WTC11 (cell line): Measurements from ENCODE around the gene OVOL1.

Experiments
- ATF1 ChIP-seq: sonication (generic); formaldehyde crosslinking; IDR thresholded peaks from 2 replicates; pipeline ENCODE4 v1.8.1; 2023; ENCODE audit warnings: mild to moderate bottlenecking, moderate library complexity, missing genetic modification reagents
- CREM ChIP-seq: sonication (generic); formaldehyde crosslinking; IDR thresholded peaks from 2 replicates; pipeline ENCODE4 v1.8.1; 2022; ENCODE audit warnings: mild to moderate bottlenecking, missing genetic modification reagents, moderate library complexity
- NR3C1 ChIP-seq: sonication (generic); formaldehyde crosslinking; conservative IDR thresholded peaks from 2 replicates; pipeline ENCODE4 v1.8.1; 2023; ENCODE audit warnings: low read depth, mild to moderate bottlenecking, missing genetic modification reagents
- SMAD4 ChIP-seq: sonication (generic); formaldehyde crosslinking; IDR thresholded peaks from 2 replicates; pipeline ENCODE4 v1.8.0; 2022; ENCODE audit warnings: mild to moderate bottlenecking, missing genetic modification reagents
- TCF7 ChIP-seq: sonication (generic); formaldehyde crosslinking; IDR thresholded peaks from 2 replicates; pipeline ENCODE4 v1.8.0; 2022; ENCODE audit warnings: mild to moderate bottlenecking, low read depth, missing genetic modification reagents, moderate library complexity
- ZNF121 ChIP-seq: sonication (generic); formaldehyde crosslinking; IDR thresholded peaks from 2 replicates; pipeline ENCODE4 v1.8.0; 2023; ENCODE audit warnings: missing genetic modification reagents
- ZNF138 ChIP-seq: sonication (generic); formaldehyde crosslinking; conservative IDR thresholded peaks from 2 replicates; pipeline ENCODE4 v1.8.1; 2022; ENCODE audit warnings: mild to moderate bottlenecking, moderate library complexity, missing genetic modification reagents
- TF ChIP-seq, protein P1 (sequence below): sonication (generic); formaldehyde crosslinking; IDR thresholded peaks from 2 replicates; pipeline ENCODE4 v1.8.0; 2022; ENCODE audit warnings: mild to moderate bottlenecking, missing genetic modification reagents
- TF ChIP-seq, protein P2 (sequence below): fragments of 200-600 bp; IDR thresholded peaks from 2 replicates; pipeline ENCODE4 v1.8.0; 2022; ENCODE audit warnings: antibody characterized with exemption
- TF ChIP-seq, protein P3 (sequence below): sonication (generic); formaldehyde crosslinking; IDR thresholded peaks from 2 replicates; pipeline ENCODE4 v1.8.1; 2022; ENCODE audit warnings: mild to moderate bottlenecking, missing genetic modification reagents, moderate library complexity, borderline replicate concordance
- TF ChIP-seq, protein P4 (sequence below): sonication (generic); formaldehyde crosslinking; IDR thresholded peaks from 2 replicates; pipeline ENCODE4 v1.8.1; 2023; ENCODE audit warnings: mild to moderate bottlenecking, missing genetic modification reagents, moderate library complexity
- TF ChIP-seq, protein P5 (sequence below): sonication (generic); formaldehyde crosslinking; conservative IDR thresholded peaks from 2 replicates; pipeline ENCODE4 v1.8.1; 2022; ENCODE audit warnings: mild to moderate bottlenecking, missing genetic modification reagents
- TF ChIP-seq, protein P6 (sequence below): sonication (generic); formaldehyde crosslinking; IDR thresholded peaks from 2 replicates; pipeline ENCODE4 v1.8.0; 2023; ENCODE audit warnings: missing genetic modification reagents, mild to moderate bottlenecking, borderline replicate concordance

DNA sequence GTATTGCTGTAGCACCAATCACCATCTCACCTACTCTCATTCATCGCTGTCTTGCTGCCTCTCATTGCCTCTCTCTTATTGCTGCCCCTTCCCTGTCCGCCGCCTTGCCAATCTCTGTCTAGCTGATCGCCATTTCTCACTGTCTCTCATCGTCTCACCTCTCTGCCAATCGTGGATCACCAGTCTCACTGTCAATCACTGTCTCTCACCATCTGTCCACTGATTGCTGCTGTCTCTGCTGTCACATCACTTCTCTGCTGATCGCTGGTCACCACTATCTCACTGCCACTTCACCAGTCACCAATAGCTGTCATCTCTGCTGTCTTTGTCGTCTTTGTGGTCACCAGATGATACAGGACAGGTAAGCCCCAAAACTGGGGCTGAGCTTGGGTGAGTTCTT, 45.7 kb upstream of the OVOL1 start:
- TF ChIP-seq CREM (CRISPR knock-in tag) (no peak), TCF7 (no peak), NR3C1 (CRISPR knock-in tag) (no peak), ZNF138 (no peak), ATF1 (CRISPR knock-in tag) (no peak), SMAD4 (CRISPR knock-in tag) (no peak), ZNF121 (no peak)
- TF ChIP-seq, protein P1, sequence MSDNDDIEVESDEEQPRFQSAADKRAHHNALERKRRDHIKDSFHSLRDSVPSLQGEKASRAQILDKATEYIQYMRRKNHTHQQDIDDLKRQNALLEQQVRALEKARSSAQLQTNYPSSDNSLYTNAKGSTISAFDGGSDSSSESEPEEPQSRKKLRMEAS: no peak
- TF ChIP-seq, protein P2, sequence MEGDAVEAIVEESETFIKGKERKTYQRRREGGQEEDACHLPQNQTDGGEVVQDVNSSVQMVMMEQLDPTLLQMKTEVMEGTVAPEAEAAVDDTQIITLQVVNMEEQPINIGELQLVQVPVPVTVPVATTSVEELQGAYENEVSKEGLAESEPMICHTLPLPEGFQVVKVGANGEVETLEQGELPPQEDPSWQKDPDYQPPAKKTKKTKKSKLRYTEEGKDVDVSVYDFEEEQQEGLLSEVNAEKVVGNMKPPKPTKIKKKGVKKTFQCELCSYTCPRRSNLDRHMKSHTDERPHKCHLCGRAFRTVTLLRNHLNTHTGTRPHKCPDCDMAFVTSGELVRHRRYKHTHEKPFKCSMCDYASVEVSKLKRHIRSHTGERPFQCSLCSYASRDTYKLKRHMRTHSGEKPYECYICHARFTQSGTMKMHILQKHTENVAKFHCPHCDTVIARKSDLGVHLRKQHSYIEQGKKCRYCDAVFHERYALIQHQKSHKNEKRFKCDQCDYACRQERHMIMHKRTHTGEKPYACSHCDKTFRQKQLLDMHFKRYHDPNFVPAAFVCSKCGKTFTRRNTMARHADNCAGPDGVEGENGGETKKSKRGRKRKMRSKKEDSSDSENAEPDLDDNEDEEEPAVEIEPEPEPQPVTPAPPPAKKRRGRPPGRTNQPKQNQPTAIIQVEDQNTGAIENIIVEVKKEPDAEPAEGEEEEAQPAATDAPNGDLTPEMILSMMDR: no peak
- TF ChIP-seq, protein P3, sequence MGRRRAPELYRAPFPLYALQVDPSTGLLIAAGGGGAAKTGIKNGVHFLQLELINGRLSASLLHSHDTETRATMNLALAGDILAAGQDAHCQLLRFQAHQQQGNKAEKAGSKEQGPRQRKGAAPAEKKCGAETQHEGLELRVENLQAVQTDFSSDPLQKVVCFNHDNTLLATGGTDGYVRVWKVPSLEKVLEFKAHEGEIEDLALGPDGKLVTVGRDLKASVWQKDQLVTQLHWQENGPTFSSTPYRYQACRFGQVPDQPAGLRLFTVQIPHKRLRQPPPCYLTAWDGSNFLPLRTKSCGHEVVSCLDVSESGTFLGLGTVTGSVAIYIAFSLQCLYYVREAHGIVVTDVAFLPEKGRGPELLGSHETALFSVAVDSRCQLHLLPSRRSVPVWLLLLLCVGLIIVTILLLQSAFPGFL: no peak
- TF ChIP-seq, protein P4, sequence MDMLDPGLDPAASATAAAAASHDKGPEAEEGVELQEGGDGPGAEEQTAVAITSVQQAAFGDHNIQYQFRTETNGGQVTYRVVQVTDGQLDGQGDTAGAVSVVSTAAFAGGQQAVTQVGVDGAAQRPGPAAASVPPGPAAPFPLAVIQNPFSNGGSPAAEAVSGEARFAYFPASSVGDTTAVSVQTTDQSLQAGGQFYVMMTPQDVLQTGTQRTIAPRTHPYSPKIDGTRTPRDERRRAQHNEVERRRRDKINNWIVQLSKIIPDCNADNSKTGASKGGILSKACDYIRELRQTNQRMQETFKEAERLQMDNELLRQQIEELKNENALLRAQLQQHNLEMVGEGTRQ (CRISPR knock-in tag): no peak
- TF ChIP-seq, protein P5, sequence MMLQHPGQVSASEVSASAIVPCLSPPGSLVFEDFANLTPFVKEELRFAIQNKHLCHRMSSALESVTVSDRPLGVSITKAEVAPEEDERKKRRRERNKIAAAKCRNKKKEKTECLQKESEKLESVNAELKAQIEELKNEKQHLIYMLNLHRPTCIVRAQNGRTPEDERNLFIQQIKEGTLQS (CRISPR knock-in tag): no peak
- TF ChIP-seq, protein P6, sequence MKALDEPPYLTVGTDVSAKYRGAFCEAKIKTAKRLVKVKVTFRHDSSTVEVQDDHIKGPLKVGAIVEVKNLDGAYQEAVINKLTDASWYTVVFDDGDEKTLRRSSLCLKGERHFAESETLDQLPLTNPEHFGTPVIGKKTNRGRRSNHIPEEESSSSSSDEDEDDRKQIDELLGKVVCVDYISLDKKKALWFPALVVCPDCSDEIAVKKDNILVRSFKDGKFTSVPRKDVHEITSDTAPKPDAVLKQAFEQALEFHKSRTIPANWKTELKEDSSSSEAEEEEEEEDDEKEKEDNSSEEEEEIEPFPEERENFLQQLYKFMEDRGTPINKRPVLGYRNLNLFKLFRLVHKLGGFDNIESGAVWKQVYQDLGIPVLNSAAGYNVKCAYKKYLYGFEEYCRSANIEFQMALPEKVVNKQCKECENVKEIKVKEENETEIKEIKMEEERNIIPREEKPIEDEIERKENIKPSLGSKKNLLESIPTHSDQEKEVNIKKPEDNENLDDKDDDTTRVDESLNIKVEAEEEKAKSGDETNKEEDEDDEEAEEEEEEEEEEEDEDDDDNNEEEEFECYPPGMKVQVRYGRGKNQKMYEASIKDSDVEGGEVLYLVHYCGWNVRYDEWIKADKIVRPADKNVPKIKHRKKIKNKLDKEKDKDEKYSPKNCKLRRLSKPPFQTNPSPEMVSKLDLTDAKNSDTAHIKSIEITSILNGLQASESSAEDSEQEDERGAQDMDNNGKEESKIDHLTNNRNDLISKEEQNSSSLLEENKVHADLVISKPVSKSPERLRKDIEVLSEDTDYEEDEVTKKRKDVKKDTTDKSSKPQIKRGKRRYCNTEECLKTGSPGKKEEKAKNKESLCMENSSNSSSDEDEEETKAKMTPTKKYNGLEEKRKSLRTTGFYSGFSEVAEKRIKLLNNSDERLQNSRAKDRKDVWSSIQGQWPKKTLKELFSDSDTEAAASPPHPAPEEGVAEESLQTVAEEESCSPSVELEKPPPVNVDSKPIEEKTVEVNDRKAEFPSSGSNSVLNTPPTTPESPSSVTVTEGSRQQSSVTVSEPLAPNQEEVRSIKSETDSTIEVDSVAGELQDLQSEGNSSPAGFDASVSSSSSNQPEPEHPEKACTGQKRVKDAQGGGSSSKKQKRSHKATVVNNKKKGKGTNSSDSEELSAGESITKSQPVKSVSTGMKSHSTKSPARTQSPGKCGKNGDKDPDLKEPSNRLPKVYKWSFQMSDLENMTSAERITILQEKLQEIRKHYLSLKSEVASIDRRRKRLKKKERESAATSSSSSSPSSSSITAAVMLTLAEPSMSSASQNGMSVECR (CRISPR knock-in tag): no peak
